Fibroblast of lung (primary cell): ENCODE measurements around the gene OXTR. TPM values are rescaled to one million over a fixed set of nuclear protein-coding genes. Genes with fewer than 3 reads are reported as not detected.

Experiments used
- DNase-seq, 2 donors: peaks; one replicate each; pipeline versions ENCODE4 v3.0.0 to v3.0.0-alpha.2; 2010; ENCODE audit warnings: low read depth in 2 of 2
- H2AFZ ChIP-seq: 2 replicates; pipeline ENCODE4 v1.5.1; 2012; ENCODE audit warnings: low read length, control low read depth, inconsistent platforms
- H3K27ac ChIP-seq: 2 replicates; pipeline ENCODE4 v1.5.1; 2011; ENCODE audit warnings: low read length, control low read depth; ENCODE audit not compliant: insufficient read depth
- H3K27me3 ChIP-seq: 2 replicates; pipeline ENCODE4 v1.5.1; 2011; ENCODE audit warnings: mild to moderate bottlenecking, low read length; ENCODE audit not compliant: control insufficient read depth, insufficient read depth
- H3K36me3 ChIP-seq: 2 replicates; pipeline ENCODE4 v1.5.1; 2011; ENCODE audit warnings: low read length; ENCODE audit not compliant: control insufficient read depth, insufficient read depth
- H3K4me1 ChIP-seq: 2 replicates; pipeline ENCODE4 v1.5.1; 2011; ENCODE audit warnings: low read length; ENCODE audit not compliant: control insufficient read depth, insufficient read depth; ENCODE audit errors: extremely low read depth
- H3K4me2 ChIP-seq: 2 replicates; pipeline ENCODE4 v1.5.1; 2011; ENCODE audit warnings: low read length, control low read depth; ENCODE audit not compliant: insufficient read depth; ENCODE audit errors: extremely low read depth
- H3K4me3 ChIP-seq, 4 experiments: fragments of 200-600 bp in 1 of 4; sonication (generic) in 1 of 4; replicated peaks in 1 of 4; 2 replicates each; pipeline ENCODE4 v1.5.1; 2011 to 2016; ENCODE audit warnings: low read length in 4 of 4, low read depth in 3 of 4, mild to moderate bottlenecking in 3 of 4, control low read depth in 2 of 4, inconsistent platforms in 1 of 4, mixed read lengths in 1 of 4; ENCODE audit not compliant: insufficient read depth in 1 of 4; ENCODE audit errors: control extremely low read depth in 1 of 4
- H3K79me2 ChIP-seq: 2 replicates; pipeline ENCODE4 v1.5.1; 2012; ENCODE audit warnings: mild to moderate bottlenecking, low read length, inconsistent platforms; ENCODE audit not compliant: control insufficient read depth, insufficient read depth
- H3K9ac ChIP-seq: 2 replicates; pipeline ENCODE4 v1.5.1; 2011; ENCODE audit warnings: mild to moderate bottlenecking, low read length, control low read depth; ENCODE audit not compliant: insufficient read depth
- H3K9me3 ChIP-seq: 2 replicates; pipeline ENCODE4 v1.5.1; 2012; ENCODE audit warnings: low read depth, low read length; ENCODE audit not compliant: control insufficient read depth, insufficient read depth
- H4K20me1 ChIP-seq: 2 replicates; pipeline ENCODE4 v1.5.1; 2011; ENCODE audit warnings: low read length; ENCODE audit not compliant: control insufficient read depth, insufficient read depth; ENCODE audit errors: extremely low read depth
- CTCF ChIP-seq, 2 donors: IDR thresholded peaks in 1 of 2; conservative IDR thresholded peaks in 1 of 2; 1 replicate in 1 of 2; 2 replicates in 1 of 2; pipeline ENCODE4 v1.5.1; 2011 to 2012; ENCODE audit warnings: low read length in 2 of 2, control low read depth in 1 of 2, inconsistent platforms in 1 of 2, low read depth in 1 of 2, mild to moderate bottlenecking in 1 of 2
- EZH2 ChIP-seq: IDR thresholded peaks from 2 replicates; pipeline ENCODE4 v1.5.1; 2012; ENCODE audit warnings: low read length, control low read depth, mild to moderate bottlenecking; ENCODE audit errors: missing control alignments
- polyA plus RNA-seq, 2 donors: library from polyadenylated mRNA; depleted of rRNA in 1 of 2; stranded (reverse) in 1 of 2; unstranded in 1 of 2; fragments of >200 nt; gene quantifications; 2 replicates each; pipeline ENCODE4 v1.2.1, GENCODE V29; 2011 to 2012; ENCODE audit warnings: missing spikeins in 1 of 2
- total RNA-seq: library from RNA; depleted of rRNA; stranded (reverse); fragments of >200 nt; gene quantifications from 2 replicates; pipeline ENCODE4 v1.2.1, GENCODE V29; 2014

The OXTR gene
- total and polyA plus RNA-seq, 2 donors (not counting 1 experiment from before 2014, with no cell fraction given): 3.6 to 47.2 TPM

GRCh38 chr3:8737301-8737700 lies 32.1 kb downstream of the OXTR start:
- Histone ChIP-seq H3K4me3 (no peak overlapping the region), H3K9me3 (no peaks in the 10 kb centered on the region), H3K9ac (no peak overlapping the region), H3K79me2 (no peaks in the 10 kb centered on the region), H4K20me1 (no peaks in the 10 kb centered on the region), H3K4me2 (no peak overlapping the region), H3K27me3 (no peaks in the 10 kb centered on the region), H3K36me3 (no peaks in the 10 kb centered on the region), H3K27ac (no peak overlapping the region), H2AFZ (no peak overlapping the region), H3K4me1 (peaks cover 17% of the 10 kb centered on the region)
- DNase-seq: no peak
- TF ChIP-seq EZH2 (no peak), CTCF (conservative IDR thresholded peaks at IDR 0.05 in 1 of 2, IDR thresholded peaks at IDR 0.05 in 1 of 2; ENCODE audit: low read depth in 1 of 2, low read length in 2 of 2) (no peak)

GRCh38 chr3:8736436-8736835 lies 33.0 kb downstream of the OXTR start:
- H3K4me1 ChIP-seq: peaks cover 8% of the 10 kb centered on the region
- no peak for TF ChIP-seq EZH2
- TF ChIP-seq CTCF (conservative IDR thresholded peaks at IDR 0.05 in 1 of 2, IDR thresholded peaks at IDR 0.05 in 1 of 2; ENCODE audit: low read depth in 1 of 2, low read length in 2 of 2): no peak
- H3K27ac ChIP-seq: no peak overlapping the region
- no peaks in the 10 kb centered on the region for H3K9me3 ChIP-seq
- H3K36me3 ChIP-seq: no peaks in the 10 kb centered on the region
- H3K79me2 ChIP-seq: no peaks in the 10 kb centered on the region
- no peak overlapping the region for H3K4me2 ChIP-seq
- no peak for DNase-seq
- no peak overlapping the region for H3K4me3 ChIP-seq
- no peak overlapping the region for H3K9ac ChIP-seq
- no peaks in the 10 kb centered on the region for H3K27me3 ChIP-seq
- H2AFZ ChIP-seq: no peak overlapping the region
- H4K20me1 ChIP-seq: no peaks in the 10 kb centered on the region

- Histone ChIP-seq H3K9ac (no peak overlapping the region), H3K27ac (no peak overlapping the region), H3K4me1 (no peaks in the 10 kb centered on the region), H3K4me2 (no peak overlapping the region), H3K9me3 (no peaks in the 10 kb centered on the region), H4K20me1 (no peaks in the 10 kb centered on the region), H3K36me3 (no peaks in the 10 kb centered on the region), H3K4me3 (no peak overlapping the region), H2AFZ (no peak overlapping the region), H3K27me3 (no peaks in the 10 kb centered on the region), H3K79me2 (no peaks in the 10 kb centered on the region)
- no peak for DNase-seq
- TF ChIP-seq CTCF (conservative IDR thresholded peaks at IDR 0.05 in 1 of 2, IDR thresholded peaks at IDR 0.05 in 1 of 2; ENCODE audit: low read depth in 1 of 2, low read length in 2 of 2): no peak
- TF ChIP-seq EZH2: no peak
Measured at GRCh38 chr3:8734908-8735307, 34.5 kb downstream of the OXTR start.
